HG03575 (cell line): ENCODE measurements around the gene RILPL2.
A peak's percentile ranks its signal among the peaks of the same experiment; 100 is the strongest.
"Not testable (repeated sequence)": the region's sequence is repeated elsewhere in the genome, so short reads cannot be mapped to it uniquely, and the experiment has no call there.

Source experiments
- ATAC-seq: cut with Tn5 transposase; IDR thresholded peaks from one replicate; pipeline ENCODE4 v1.9.1; 2021; ENCODE audit not compliant: unreplicated experiment, insufficient number of reproducible peaks, low FRiP score; ENCODE audit errors: extremely low read depth

Gene RILPL2

GRCh38 chr12:123453165-123453564, 16.7 kb upstream of the RILPL2 start:
- ATAC-seq, result no peak

- ATAC-seq, result not testable (repeated sequence)
Measured at GRCh38 chr12:123452276-123452550, 15.7 kb upstream of the RILPL2 start.

DNA sequence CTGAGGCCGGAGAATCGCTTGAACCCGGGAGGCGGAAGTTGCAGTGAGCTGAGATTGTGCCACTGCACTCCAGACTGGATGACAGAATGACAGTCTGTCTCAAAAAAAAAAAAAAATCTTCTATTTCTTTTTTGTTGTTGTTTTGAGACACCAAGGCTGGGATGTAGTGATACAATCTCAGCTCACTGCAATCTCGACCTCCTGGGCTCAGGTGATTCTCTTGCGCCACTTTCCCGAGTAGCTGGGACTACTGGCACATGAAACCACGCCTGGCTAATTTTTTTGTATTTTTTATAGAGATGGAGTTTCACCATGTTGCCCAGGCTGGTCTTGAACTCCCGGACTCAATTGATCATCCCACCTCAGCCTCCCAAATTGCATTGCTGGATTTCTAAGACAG, 14.2 kb upstream of the RILPL2 start:
- no peak for ATAC-seq

DNA sequence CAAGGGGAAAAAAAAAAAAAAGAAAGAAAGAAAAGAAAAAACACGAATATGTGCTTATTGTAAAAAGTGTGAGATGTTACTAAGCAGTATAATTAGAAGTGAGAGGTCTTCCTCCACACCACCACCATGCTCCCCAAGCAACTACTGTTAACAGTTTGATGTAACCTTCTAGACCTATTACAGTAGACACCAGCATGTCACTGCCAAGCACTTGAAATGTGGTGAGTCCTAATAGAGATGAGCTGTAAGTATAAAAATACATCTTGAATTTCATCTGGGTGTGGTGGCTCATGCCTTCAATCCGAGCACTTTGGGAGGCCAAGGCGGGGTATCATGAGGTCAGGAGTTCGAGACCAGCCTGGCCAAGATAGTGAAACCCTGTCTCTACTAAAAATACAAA, 13.4 kb upstream of the RILPL2 start:
- ATAC-seq, result no peak

DNA sequence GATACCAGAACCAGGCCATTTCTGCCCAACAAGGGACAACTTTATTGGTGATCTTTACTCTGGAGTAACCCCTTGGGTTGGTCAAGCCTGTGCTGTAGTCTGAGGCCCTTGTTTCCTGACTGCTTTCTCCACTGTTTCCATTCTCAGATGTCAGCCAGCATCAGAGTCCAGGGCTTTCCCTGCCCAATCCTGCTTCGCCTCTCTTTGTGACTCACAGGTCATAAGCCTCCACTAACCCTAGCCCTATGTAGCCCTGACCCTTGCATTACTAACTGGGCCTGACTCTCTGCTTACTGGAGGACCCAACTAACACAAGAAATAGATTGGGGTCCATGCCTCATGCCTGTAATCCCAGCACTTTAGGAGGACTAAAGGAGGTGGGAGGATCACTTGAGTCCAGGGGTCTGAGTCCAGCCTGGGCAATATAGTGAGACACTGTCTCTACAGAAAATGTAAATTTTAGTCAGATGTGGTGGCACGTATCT, 12.8 kb upstream of the RILPL2 start:
- no peak for ATAC-seq

GRCh38 chr12:123446333-123446713, 9.8 kb upstream of the RILPL2 start:
- ATAC-seq, result no peak

- no peak for ATAC-seq
Measured at GRCh38 chr12:123445388-123446332, 9.2 kb upstream of the RILPL2 start.

- no peak for ATAC-seq
Measured at GRCh38 chr12:123444092-123445026, 7.9 kb upstream of the RILPL2 start.

- ATAC-seq, result no peak
Measured at GRCh38 chr12:123442774-123443173, 6.3 kb upstream of the RILPL2 start.

- no peak for ATAC-seq
Measured at GRCh38 chr12:123441523-123442164, 5.2 kb upstream of the RILPL2 start.

- no peak for ATAC-seq
Measured at GRCh38 chr12:123435636-123436016, 858 bp downstream of the RILPL2 start.

DNA sequence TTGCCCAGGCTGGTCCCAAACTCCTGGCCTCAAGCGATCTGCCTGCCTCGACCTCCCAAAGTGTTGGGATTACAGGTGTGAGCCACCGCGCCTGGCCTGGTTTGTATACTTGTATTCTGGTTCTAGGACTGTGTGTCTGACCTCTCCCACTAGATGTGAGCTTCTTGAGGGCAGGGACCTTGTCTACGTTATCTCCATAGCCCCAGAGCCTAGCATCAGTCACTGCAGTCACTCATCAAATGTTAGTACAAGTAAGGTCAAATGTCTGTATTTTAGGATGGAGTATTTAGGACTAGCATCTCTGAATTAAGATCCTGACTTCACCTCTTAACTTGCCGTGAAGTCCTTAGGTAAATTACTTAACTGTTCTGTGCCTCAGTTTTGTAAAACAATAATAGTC, 2.9 kb downstream of the RILPL2 start:
- no peak for ATAC-seq

DNA sequence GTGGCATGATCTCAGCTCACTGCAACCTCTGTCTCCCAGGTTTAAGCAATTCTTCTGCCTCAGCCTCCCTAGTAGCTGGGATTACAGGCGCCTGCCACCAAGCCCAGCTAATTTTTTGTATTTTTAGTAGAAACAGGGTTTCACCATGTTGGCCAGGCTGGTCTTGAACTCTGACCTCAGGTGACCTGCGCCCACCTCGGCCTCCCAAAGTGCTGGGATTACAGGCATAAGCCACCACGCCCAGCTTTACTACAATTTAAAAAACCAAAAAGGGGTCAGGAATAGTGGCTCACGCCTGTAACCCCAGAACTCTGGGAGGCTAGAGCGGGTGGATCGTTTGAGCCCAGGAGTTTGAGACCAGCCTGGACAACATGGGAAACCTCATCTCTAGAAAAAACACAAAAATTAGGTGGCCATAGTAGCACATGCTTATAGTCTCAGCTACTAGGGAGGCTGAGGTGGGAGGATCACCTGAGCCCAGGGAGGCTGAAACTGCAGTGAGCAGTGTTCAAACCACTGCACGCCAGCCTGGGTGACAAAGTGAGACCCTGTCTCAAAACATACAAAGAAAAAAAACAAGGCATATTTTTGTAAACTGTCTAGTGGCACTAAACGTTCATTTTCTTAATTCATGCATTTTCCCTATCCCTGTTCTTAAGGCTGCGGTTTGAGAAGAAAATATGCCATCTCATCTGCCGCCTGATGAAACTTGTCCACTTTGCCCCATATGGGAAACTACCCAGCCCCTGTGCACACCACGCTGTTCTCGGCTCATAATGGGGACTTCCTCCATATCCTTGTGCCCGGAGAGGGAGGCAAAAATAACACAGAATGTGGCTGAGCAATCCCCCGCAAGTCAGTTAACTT, 4.3 kb downstream of the RILPL2 start:
- not testable (repeated sequence) for ATAC-seq

DNA sequence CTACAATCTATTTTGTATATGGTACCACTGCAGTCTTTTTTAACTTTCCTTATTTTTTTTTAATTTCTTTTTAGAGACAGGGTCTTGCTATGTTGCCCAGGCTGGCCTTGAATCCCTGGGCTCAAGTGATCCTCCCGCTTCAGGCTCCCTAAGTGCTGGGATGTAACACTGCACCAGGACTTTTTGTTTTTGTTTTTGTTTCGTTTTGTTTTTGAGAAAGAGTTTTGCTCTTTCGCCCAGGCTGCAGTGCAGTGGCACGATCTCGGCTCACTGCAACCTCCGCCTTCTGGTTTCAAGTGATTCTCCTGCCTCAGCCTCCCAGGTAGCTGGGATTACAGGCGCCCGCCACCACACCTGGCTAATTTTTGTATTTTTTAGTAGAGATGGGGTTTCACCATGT, 7.4 kb downstream of the RILPL2 start:
- not testable (repeated sequence) for ATAC-seq

DNA sequence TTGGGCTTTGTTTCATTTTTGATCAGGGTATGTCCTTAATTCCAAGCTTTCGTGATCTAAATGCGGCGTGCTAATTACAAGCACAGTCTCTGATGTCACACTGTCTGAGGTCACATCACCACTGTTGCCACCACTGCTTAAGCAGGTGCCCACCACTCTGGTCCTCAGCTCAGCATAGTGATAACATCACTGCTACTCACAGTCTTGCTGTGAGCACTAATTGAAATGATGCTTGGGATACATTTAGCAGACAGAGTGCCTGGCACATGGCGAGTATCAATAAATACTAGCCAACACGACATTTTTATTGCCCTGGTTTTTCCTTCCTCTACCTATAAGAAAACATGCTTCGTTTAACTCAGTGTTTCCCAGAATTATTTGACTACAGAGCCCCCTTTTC, 7.9 kb downstream of the RILPL2 start:
- no peak for ATAC-seq

- ATAC-seq, result peak; percentile 74
Measured at GRCh38 chr12:123427036-123427769, 9.3 kb downstream of the RILPL2 start.

- no peak for ATAC-seq
Measured at GRCh38 chr12:123421314-123421713, 15.2 kb downstream of the RILPL2 start.

DNA sequence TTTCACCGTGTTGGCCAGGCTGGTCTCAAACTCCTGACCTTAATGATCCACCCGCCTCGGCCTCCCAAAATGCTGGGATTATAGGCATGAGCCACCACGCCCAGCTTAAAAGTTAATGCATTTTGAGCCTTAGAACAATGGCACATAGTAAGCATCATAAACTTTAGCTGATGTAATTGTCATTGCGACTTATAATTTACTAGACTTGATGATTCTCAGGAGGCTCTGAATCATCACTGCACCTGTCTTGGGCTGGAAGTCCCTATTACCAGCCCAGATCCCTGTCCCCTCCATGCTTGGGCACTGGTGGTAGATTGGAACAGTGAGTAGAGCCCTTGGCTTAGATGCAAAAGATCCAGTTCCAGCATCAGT, 26.5 kb downstream of the RILPL2 start:
- ATAC-seq, result no peak
